ENCODE measurements around the gene APOA4. TPM values are rescaled to one million over a fixed set of nuclear protein-coding genes. Genes with fewer than 3 reads are reported as not detected.

The APOA4 gene
- total RNA-seq, 1 donor from 2014 or later: not detected

GRCh38 chr11:116867619-116868018 lies 44.5 kb upstream of the APOA4 start:
- no peak for DNase-seq (ENCODE audit: extremely low spot score, unreplicated experiment)
- peaks cover 54% of the 10 kb centered on the region for H3K36me3 Mint-ChIP-seq (ENCODE audit: unreplicated experiment)
- H3K27me3 Mint-ChIP-seq (ENCODE audit: unreplicated experiment): no peaks in the 10 kb centered on the region
- H3K4me3 Mint-ChIP-seq (ENCODE audit: unreplicated experiment): no peak overlapping the region
- no peak for TF ChIP-seq CTCF (IDR thresholded peaks at IDR 0.05)
- no peaks in the 10 kb centered on the region for H3K9me3 Mint-ChIP-seq (ENCODE audit: unreplicated experiment)
- H3K4me1 Mint-ChIP-seq (ENCODE audit: unreplicated experiment): peaks cover 11% of the 10 kb centered on the region
- H3K27ac Mint-ChIP-seq (ENCODE audit: unreplicated experiment): no peak overlapping the region

- no peak overlapping the region for H3K27ac Mint-ChIP-seq (ENCODE audit: unreplicated experiment)
- H3K9me3 Mint-ChIP-seq (ENCODE audit: unreplicated experiment): no peaks in the 10 kb centered on the region
Observed at GRCh38 chr11:116866804-116867455, 43.8 kb upstream of the APOA4 start.

GRCh38 chr11:116865696-116866095 lies 42.6 kb upstream of the APOA4 start:
- TF ChIP-seq CTCF (IDR thresholded peaks at IDR 0.05): no peak
- H3K4me3 Mint-ChIP-seq (ENCODE audit: unreplicated experiment): no peak overlapping the region
- H3K27ac Mint-ChIP-seq (ENCODE audit: unreplicated experiment): no peak overlapping the region
- H3K4me1 Mint-ChIP-seq (ENCODE audit: unreplicated experiment): no peaks in the 10 kb centered on the region
- no peak for DNase-seq (ENCODE audit: extremely low spot score, unreplicated experiment)
- no peaks in the 10 kb centered on the region for H3K9me3 Mint-ChIP-seq (ENCODE audit: unreplicated experiment)
- peaks cover 56% of the 10 kb centered on the region for H3K36me3 Mint-ChIP-seq (ENCODE audit: unreplicated experiment)
- H3K27me3 Mint-ChIP-seq (ENCODE audit: unreplicated experiment): no peaks in the 10 kb centered on the region

More at GRCh38 chr11:116866804-116867455, 43.8 kb upstream of the APOA4 start:
- Mint-ChIP-seq H3K27me3 (ENCODE audit: unreplicated experiment) (no peaks in the 10 kb centered on the region), H3K36me3 (ENCODE audit: unreplicated experiment) (peaks cover 55% of the 10 kb centered on the region), H3K4me1 (ENCODE audit: unreplicated experiment) (peaks cover 10% of the 10 kb centered on the region), H3K4me3 (ENCODE audit: unreplicated experiment) (no peak overlapping the region)
- no peak for TF ChIP-seq CTCF (IDR thresholded peaks at IDR 0.05)
- no peak for DNase-seq (ENCODE audit: extremely low spot score, unreplicated experiment)

- Mint-ChIP-seq H3K4me3 (ENCODE audit: unreplicated experiment) (no peak overlapping the region), H3K4me1 (ENCODE audit: unreplicated experiment) (no peaks in the 10 kb centered on the region), H3K27me3 (ENCODE audit: unreplicated experiment) (no peaks in the 10 kb centered on the region), H3K27ac (ENCODE audit: unreplicated experiment) (no peak overlapping the region), H3K36me3 (ENCODE audit: unreplicated experiment) (peaks cover 53% of the 10 kb centered on the region), H3K9me3 (ENCODE audit: unreplicated experiment) (no peaks in the 10 kb centered on the region)
- DNase-seq (ENCODE audit: extremely low spot score, unreplicated experiment): no peak
- no peak for TF ChIP-seq CTCF (IDR thresholded peaks at IDR 0.05)
Observed at GRCh38 chr11:116864531-116864930, 41.4 kb upstream of the APOA4 start.

- H3K9me3 Mint-ChIP-seq (ENCODE audit: unreplicated experiment): no peaks in the 10 kb centered on the region
- no peak overlapping the region for H3K4me3 Mint-ChIP-seq (ENCODE audit: unreplicated experiment)
- no peak for DNase-seq (ENCODE audit: extremely low spot score, unreplicated experiment)
- peaks cover 57% of the 10 kb centered on the region for H3K36me3 Mint-ChIP-seq (ENCODE audit: unreplicated experiment)
- no peaks in the 10 kb centered on the region for H3K27me3 Mint-ChIP-seq (ENCODE audit: unreplicated experiment)
- no peaks in the 10 kb centered on the region for H3K4me1 Mint-ChIP-seq (ENCODE audit: unreplicated experiment)
- TF ChIP-seq CTCF (IDR thresholded peaks at IDR 0.05): no peak
- no peak overlapping the region for H3K27ac Mint-ChIP-seq (ENCODE audit: unreplicated experiment)
Observed at GRCh38 chr11:116862951-116863350, 39.8 kb upstream of the APOA4 start.
